Measurements from ENCODE around the gene METTL14. TPM values are rescaled to one million over a fixed set of nuclear protein-coding genes. Genes with fewer than 3 reads are reported as not detected.

METTL14 gene
- total RNA-seq, 1 donor from 2014 or later = 52.1 TPM

DNA sequence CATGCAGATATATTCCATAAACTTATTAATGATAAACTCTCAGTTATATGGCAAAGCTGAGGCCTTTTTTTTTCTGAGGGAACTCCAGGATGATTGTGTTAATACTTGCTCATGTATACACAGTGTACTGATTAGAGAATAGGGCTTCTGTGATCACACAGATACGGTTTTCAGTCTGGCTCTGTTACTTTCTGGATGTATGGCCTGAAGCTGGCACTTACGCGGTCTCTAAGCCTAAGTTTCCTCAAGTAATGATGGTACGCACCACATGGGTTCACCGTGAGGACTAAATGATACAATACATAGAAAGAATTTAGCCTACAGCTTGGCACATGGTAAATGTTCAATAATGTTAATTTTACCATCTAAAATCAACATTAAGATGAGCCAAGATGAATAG, 77.0 kb downstream of the METTL14 start:
- TF ChIP-seq CTCF (IDR thresholded peaks at IDR 0.05; ENCODE audit: insufficient read depth, low read length, poor library complexity, severe bottlenecking) = no peak
- H3K4me3 ChIP-seq (ENCODE audit: low read depth, low read length) = no peak overlapping the region
- H3K36me3 ChIP-seq (ENCODE audit: control insufficient read depth, insufficient read depth, low read length) = peaks cover 2% of the 10 kb centered on the region
- DNase-seq (ENCODE audit: low read depth) = no peak
- H3K27me3 ChIP-seq (ENCODE audit: control insufficient read depth, insufficient read depth, low read length) = no peaks in the 10 kb centered on the region

- Histone ChIP-seq H3K27me3 (ENCODE audit: control insufficient read depth, insufficient read depth, low read length) (no peaks in the 10 kb centered on the region), H3K36me3 (ENCODE audit: control insufficient read depth, insufficient read depth, low read length) (peaks cover 2% of the 10 kb centered on the region), H3K4me3 (ENCODE audit: low read depth, low read length) (no peak overlapping the region)
- no peak for DNase-seq (ENCODE audit: low read depth)
- TF ChIP-seq CTCF (IDR thresholded peaks at IDR 0.05; ENCODE audit: insufficient read depth, low read length, poor library complexity, severe bottlenecking) = no peak
Observed at GRCh38 chr4:118762730-118763477, 77.7 kb downstream of the METTL14 start.

Other genes starting within 250 kb of the METTL14 start
- gene SEC24D, start 150.7 kb downstream of the METTL14 start, total RNA-seq = 48.5 and 52.4 TPM in 2 replicates
- 0.42 and 0.68 TPM in 2 replicates for gene SYNPO2, start 203.5 kb downstream of the METTL14 start, total RNA-seq